GM10248 (cell line): ENCODE results near the gene TMEM9B.
A peak's percentile ranks its signal among the peaks of the same experiment; 100 is the strongest.
"Not testable (repeated sequence)": the region's sequence is repeated elsewhere in the genome, so short reads cannot be mapped to it uniquely, and the experiment has no call there.

ENCODE experiments used
- CTCF ChIA-PET: fragments of 300-600 bp; sonication (Branson Sonifier 250); formaldehyde crosslinking; extraction: SDS; loops from one replicate; lab custom pipeline; 2021; ENCODE audit warnings: antibody characterized with exemption; lab: Yijun Ruan, JAX
- POLR2A ChIA-PET: fragments of 350-650 bp; sonication (Branson Sonifier 250); formaldehyde crosslinking; extraction: SDS; loops from one replicate; lab custom pipeline; 2020; ENCODE audit warnings: antibody characterized with exemption; lab: Yijun Ruan, JAX
- DNase-seq: peaks from one replicate; pipeline ENCODE4 v3.0.0; 2012; ENCODE audit errors: extremely low spot score
- CTCF ChIP-seq: IDR thresholded peaks from 2 replicates; pipeline ENCODE4 v1.5.1; 2012; ENCODE audit warnings: mild to moderate bottlenecking, low read depth; ENCODE audit errors: extremely low read depth, missing control alignments, control extremely low read depth

TMEM9B gene

GRCh38 chr11:8964324-8965320, at the start of gene TMEM9B:
TSS of gene TMEM9B (minus strand) at chr11:8964442. CDS start at chr11:8964313, 129 bp downstream.
- TF ChIP-seq CTCF, result no peak
- DNase-seq, result peak; percentile 89
- ChIA-PET CTCF (interaction anchor here (0.9 to 1.1 kb wide), 4 partner anchors 50 to 280 kb away, joined by 3 read pairs; no protein-coding TSS in a partner anchor), POLR2A (interaction anchor here (0.6 to 1.0 kb wide), 6 partner anchors 29 to 368 kb away, joined by 3 to 4 read pairs (median 4); partner anchors contain the start of gene AKIP1)

DNA sequence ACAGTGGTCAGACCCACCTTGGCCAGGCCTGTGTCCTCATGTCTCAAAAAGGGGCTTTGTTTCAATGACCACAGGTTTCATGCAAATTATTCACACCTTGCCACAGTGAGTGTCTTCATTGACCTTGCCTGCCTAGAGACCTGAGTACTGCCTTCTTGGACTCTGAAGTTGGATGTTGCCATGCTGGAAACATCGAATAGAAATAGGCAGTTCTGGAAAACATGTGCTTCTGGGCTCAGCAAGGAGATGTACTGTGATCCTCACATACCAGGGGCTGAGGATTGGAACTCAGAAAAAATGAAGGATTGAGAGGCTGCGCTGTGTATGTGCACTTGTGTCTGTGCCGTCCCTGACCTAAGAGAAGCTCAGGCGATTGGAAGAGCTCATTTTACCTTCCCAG, 49.1 kb upstream of the TMEM9B start:
- TF ChIP-seq CTCF, result no peak
- no peak for DNase-seq
- ChIA-PET POLR2A (no interaction called here), CTCF (interaction anchor here (0.8 to 10.3 kb wide), 11 partner anchors 7 to 493 kb away, joined by 3 to 224 read pairs (median 4); partner anchors contain the start of gene NRIP3)

GRCh38 chr11:9009538-9009937, 45.3 kb upstream of the TMEM9B start:
- CTCF ChIA-PET, result interaction anchor here (10.3 kb wide), 1 partner anchor 130 kb away, joined by 224 read pairs; no protein-coding TSS in a partner anchor
- POLR2A ChIA-PET, DNase-seq: not testable (repeated sequence)

GRCh38 chr11:9008661-9009060, 44.4 kb upstream of the TMEM9B start:
- POLR2A ChIA-PET, result no interaction called here
- CTCF ChIA-PET, result interaction anchor here (2.2 kb wide), 1 partner anchor 129 kb away, joined by 8 read pairs; no protein-coding TSS in a partner anchor
- no peak for DNase-seq
- TF ChIP-seq CTCF, result no peak

GRCh38 chr11:9008011-9008550, 43.8 kb upstream of the TMEM9B start:
- no peak for DNase-seq
- TF ChIP-seq CTCF, result no peak
- POLR2A ChIA-PET, result no interaction called here
- CTCF ChIA-PET, result interaction anchor here (2.2 kb wide), 1 partner anchor 130 kb away, joined by 8 read pairs; no protein-coding TSS in a partner anchor

- DNase-seq, result no peak
- ChIA-PET POLR2A (no interaction called here), CTCF (interaction anchor here (3.2 kb wide), 1 partner anchor 10 kb away, joined by 35 read pairs; no protein-coding TSS in a partner anchor)
- TF ChIP-seq CTCF, result no peak
Measured at GRCh38 chr11:9005087-9005486, 40.8 kb upstream of the TMEM9B start.
